Fibroblast of the aortic adventitia (primary cell): ENCODE results near the gene AOX1. TPM values are rescaled to one million over a fixed set of nuclear protein-coding genes. Genes with fewer than 3 reads are reported as not detected.

Experiments used
- DNase-seq: peaks from one replicate; pipeline ENCODE4 v3.0.0-alpha.2; 2010; ENCODE audit warnings: low read depth
- H3K4me3 ChIP-seq: 2 replicates; pipeline ENCODE4 v1.5.1; 2011; ENCODE audit warnings: low read depth, mild to moderate bottlenecking, control low read depth, low read length, moderate library complexity
- CTCF ChIP-seq: IDR thresholded peaks from 2 replicates; pipeline ENCODE4 v1.5.1; 2011; ENCODE audit warnings: mild to moderate bottlenecking, low read length, control low read depth, inconsistent platforms; ENCODE audit not compliant: insufficient read depth
- total RNA-seq: library from RNA; depleted of rRNA; stranded (reverse); fragments of >200 nt; gene quantifications from 2 replicates; pipeline ENCODE4 v1.2.3, GENCODE V29; 2012; ENCODE audit warnings: low replicate concordance

The AOX1 gene
- total RNA-seq, 1 donor = 23.6 TPM

GRCh38 chr2:200695191-200695590, 109.4 kb downstream of the AOX1 start:
- no peak overlapping the region for H3K4me3 ChIP-seq
- DNase-seq = no peak
- no peak for TF ChIP-seq CTCF

- no peak for TF ChIP-seq CTCF
- DNase-seq = no peak
These were observed 109.8 kb downstream of the AOX1 start for GRCh38 chr2:200695601-200696000.

GRCh38 chr2:200698217-200698616, 112.4 kb downstream of the AOX1 start:
- DNase-seq = no peak
- TF ChIP-seq CTCF = no peak
- H3K4me3 ChIP-seq = no peak overlapping the region

More at GRCh38 chr2:200695601-200696000, 109.8 kb downstream of the AOX1 start:
- no peak overlapping the region for H3K4me3 ChIP-seq

GRCh38 chr2:200699310-200699709, 113.5 kb downstream of the AOX1 start:
- H3K4me3 ChIP-seq = no peak overlapping the region
- DNase-seq = no peak
- TF ChIP-seq CTCF = no peak

GRCh38 chr2:200700856-200701255, 115.0 kb downstream of the AOX1 start:
- TF ChIP-seq CTCF = no peak
- no peak for DNase-seq
- H3K4me3 ChIP-seq = no peak overlapping the region

GRCh38 chr2:200702044-200702443, 116.2 kb downstream of the AOX1 start:
- no peak for DNase-seq
- H3K4me3 ChIP-seq = no peak overlapping the region
- TF ChIP-seq CTCF = no peak

- H3K4me3 ChIP-seq = no peak overlapping the region
- TF ChIP-seq CTCF = no peak
- no peak for DNase-seq
These were observed 116.9 kb downstream of the AOX1 start for GRCh38 chr2:200702646-200703118.
